GM18511 (cell line): ENCODE results near the gene C12orf60.
"Not testable (repeated sequence)": the region's sequence is repeated elsewhere in the genome, so short reads cannot be mapped to it uniquely, and the experiment has no call there.

Source experiments
- ATAC-seq: cut with Tn5 transposase; IDR thresholded peaks from one replicate; pipeline ENCODE4 v1.9.1; 2021; ENCODE audit warnings: mild to moderate bottlenecking, moderate library complexity; ENCODE audit not compliant: unreplicated experiment

The C12orf60 gene

DNA sequence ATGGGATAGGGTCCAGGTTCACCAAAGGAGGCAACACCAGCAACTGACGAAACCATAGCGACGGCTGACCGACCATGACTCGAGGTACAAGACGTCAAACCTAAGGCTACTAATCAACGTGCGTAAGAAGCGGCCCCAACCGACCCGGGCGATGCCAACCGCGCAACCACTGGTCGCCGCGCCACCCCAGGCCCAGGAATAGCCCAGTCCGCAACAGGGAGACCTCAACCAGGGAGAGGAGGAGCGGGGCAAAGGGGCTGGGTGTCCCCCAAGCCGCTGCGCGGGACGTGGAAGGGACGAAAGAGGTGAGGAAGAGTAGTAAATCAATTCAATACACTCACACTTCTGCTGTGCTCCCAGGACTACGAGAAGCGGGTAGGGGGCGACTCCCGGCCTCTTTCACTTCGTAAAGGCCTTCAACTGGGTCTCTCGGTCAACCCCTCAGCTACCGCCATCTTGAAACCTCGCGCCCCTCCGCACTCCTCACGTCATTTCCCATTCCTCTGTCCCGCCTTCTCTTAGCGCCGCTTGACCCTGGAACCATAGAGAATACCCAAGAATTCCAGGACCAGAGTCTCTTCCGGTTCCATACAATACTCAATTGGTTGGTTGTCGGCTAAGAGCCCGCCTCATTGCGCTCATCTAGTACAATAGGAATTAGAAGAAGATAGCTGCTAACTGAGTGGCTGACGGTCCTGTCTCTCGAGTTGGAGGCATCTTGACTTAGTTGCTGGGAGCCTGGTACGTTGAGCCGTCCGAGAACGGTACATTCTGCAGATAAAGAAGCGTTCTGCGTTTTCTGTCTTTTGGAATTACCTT is at the start of gene C12orf60, which contains the start of gene WBP11:
C12orf60 (plus strand) TSS at position 660 of the 819 bp plus-strand sequence. CDS start 19,266 bp downstream, outside the sequence.
WBP11 (minus strand) TSS at position 468 of the 819 bp plus-strand sequence. CDS start 2,095 bp downstream, outside the sequence.
- ATAC-seq: peak; percentile 99

GRCh38 chr12:14756334-14757143 is 46.9 kb upstream of the C12orf60 start:
- ATAC-seq: no peak

- not testable (repeated sequence) for ATAC-seq
These were observed 43.7 kb upstream of the C12orf60 start for GRCh38 chr12:14759711-14760280.

- no peak for ATAC-seq
These were observed 38.1 kb upstream of the C12orf60 start for GRCh38 chr12:14765398-14765797.

GRCh38 chr12:14766020-14766419 is 37.5 kb upstream of the C12orf60 start:
- ATAC-seq: not testable (repeated sequence)

GRCh38 chr12:14766649-14767215 is 36.7 kb upstream of the C12orf60 start:
- ATAC-seq: no peak

GRCh38 chr12:14767617-14768016 is 35.9 kb upstream of the C12orf60 start:
- ATAC-seq: no peak

DNA sequence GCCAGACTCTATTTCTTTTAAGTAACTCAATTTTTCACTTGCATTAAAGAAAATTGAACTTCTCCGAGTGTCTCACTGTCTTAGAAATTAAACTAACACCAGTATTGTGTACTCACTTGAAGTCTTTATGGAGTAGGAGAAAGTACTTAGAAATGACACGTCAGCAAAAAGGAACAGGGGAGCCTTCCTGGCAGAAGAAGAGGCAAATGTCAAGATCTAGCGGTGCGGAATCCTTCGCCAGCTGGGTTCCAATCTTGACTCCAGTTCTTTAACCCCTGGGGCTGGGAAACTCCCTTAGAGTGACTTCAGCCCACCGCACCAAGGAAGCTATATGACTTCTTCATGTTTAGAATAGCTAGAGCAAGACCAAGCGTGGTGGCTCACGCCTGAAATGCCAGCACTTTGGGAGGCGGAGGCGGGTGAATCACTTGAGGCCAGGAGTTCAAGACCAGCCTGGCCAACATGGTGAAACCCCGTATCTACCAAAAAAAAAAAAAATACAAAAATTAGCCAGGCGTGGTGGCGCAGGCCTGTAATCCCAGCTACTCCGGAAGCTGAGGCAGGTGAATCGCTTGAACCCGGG is 34.6 kb upstream of the C12orf60 start:
- ATAC-seq: no peak

GRCh38 chr12:14769466-14769968 is 34.0 kb upstream of the C12orf60 start:
- ATAC-seq: peak; percentile 6

GRCh38 chr12:14769969-14770495 is 33.4 kb upstream of the C12orf60 start:
- ATAC-seq: peak; percentile 45

DNA sequence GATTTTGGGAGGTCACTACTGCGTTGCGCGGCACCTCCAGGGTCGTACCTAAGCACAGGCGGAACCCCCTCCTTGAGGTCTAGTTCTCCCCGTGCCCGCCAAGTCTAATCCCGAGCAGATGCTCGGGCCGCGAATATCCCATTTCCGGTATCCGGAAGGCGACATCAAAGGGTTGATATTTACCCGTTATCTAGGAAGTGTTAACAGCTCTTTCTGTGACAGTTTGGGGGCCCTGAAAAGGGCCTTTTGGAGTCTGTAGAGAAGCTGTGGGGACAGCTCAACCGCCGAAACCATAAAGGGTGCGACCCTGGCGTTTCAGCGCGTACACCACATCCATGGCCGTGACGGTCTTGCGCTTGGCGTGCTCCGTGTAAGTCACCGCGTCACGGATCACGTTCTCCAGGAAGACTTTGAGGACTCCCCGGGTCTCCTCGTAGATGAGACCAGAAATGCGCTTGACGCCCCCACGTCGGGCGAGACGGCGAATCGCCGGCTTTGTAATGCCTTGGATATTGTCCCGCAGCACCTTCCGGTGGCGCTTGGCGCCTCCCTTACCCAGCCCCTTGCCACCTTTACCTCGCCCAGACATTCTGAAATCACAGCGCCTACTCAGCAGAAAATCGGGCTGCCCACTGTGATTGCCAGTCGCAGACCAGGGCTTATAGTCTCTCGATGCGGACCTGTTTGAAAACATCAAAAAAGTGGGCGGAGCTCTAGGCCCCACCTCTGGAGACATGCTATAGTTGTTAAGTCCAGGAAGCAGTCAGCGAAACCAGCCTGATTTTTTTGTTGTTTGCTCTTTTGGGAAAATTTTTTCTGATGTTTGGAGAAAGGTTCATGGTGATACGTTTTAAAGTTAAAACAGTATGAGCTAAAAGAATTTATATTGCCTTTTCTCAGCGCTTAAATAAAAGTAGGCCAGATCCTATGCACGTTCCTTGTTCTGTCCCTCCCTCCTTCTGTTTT is 32.7 kb upstream of the C12orf60 start:
- peak; percentile 25 for ATAC-seq

GRCh38 chr12:14771651-14772137 is 31.8 kb upstream of the C12orf60 start:
- ATAC-seq: no peak

- no peak for ATAC-seq
These were observed 30.5 kb upstream of the C12orf60 start for GRCh38 chr12:14772946-14773345.

DNA sequence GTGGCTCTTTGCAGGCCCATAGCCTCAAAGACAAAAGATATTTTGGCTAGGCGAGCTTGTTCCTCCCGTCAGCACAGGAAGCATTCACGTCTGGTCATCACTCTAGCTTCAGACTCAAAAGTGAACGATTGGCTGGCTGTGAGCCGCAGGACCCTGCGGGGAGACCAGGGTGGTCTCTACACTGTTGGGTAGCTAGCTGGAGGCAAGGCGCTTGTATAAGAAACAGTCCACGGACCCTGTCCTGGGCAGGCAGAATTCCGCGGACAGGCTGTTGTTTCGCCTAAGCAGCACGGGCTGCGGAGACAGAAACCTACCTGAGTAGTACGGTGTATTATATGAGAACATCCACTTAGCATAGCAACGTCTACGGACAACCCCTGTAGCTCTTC is 29.8 kb upstream of the C12orf60 start:
- ATAC-seq: peak; percentile 7

- ATAC-seq: peak; percentile 55
These were observed 29.2 kb upstream of the C12orf60 start for GRCh38 chr12:14774074-14774905.

DNA sequence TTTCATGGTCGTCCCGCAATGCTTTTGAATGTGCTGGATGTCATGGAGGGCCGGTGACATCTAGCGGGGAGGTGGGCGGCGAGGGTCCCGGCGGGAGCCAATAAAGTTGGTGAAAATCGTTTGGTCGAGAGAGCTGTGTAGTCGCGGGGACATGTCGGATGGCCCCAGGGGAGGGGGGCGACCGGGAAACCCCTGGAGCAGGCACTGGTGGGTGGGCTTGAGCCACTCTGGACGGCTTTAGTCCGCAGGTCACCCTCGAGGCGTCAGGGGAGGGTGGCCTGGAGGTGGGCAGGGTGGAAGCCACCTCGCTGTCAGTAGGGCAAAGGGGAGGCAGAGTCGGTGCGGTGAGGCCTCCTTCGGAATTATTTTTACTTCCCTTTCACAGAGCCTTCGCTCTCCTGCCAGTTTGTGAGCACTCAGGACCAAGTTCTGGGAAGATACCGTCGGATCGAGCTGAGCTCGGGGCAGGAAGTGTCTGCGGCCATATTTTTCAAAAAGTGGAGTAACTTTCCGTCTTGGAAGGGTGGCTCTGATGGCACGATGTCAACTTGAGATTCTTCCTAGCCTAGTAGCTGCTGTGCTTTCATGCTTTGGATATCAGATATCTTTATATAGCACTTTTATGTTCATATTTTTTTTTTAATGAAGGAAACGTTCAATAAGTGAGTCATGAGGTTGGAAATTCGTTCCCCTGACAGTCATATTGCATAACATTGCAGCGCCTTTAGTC is 28.4 kb upstream of the C12orf60 start:
- peak; percentile 2 for ATAC-seq

DNA sequence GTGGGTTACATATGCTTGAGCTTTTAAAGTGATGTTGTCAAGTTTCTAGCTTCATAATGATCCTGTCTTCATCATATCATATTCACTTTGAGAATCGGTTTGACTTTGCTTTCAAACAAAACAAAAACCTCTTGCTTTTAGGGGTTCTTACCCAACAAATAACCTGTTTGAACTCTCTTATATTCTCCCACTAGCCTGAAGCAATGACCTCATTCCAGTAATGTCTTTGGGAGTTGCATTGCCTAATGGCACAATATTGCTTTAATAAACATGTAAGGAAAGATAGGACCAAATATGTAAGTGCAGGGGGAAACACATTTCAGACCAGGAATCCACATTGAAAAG is 27.9 kb upstream of the C12orf60 start:
- ATAC-seq: no peak
